ENCODE measurements around the gene OR52M1. TPM values are rescaled to one million over a fixed set of nuclear protein-coding genes. Genes with fewer than 3 reads are reported as not detected.

OR52M1 gene
- total RNA-seq, 3 donors from 2014 or later (not counting 1 experiment from before 2014, with no cell fraction given), result not detected

DNA sequence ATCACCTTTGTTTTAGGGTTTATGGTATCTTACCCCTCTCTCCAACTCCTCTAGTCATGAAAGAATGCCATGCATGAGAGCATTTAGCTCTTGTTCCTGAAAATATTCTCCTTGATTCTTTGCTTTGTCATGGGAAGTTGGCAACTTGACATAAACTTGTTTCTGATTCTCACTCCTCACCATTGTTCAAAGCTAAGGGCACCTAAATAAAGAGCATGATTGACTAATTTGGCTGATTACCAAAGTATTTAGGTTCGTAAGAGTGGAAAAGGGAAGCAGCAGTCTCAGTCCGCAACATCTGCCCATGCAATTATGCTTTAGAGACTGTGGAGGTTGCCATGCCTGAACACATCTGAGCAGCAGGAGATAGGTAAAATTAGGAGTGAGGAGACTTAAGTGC, 36.1 kb upstream of the OR52M1 start:
- no peaks in the 10 kb centered on the region for H3K27me3 ChIP-seq (ENCODE audit: control insufficient read depth, insufficient read depth, low read length)
- TF ChIP-seq, protein P1, sequence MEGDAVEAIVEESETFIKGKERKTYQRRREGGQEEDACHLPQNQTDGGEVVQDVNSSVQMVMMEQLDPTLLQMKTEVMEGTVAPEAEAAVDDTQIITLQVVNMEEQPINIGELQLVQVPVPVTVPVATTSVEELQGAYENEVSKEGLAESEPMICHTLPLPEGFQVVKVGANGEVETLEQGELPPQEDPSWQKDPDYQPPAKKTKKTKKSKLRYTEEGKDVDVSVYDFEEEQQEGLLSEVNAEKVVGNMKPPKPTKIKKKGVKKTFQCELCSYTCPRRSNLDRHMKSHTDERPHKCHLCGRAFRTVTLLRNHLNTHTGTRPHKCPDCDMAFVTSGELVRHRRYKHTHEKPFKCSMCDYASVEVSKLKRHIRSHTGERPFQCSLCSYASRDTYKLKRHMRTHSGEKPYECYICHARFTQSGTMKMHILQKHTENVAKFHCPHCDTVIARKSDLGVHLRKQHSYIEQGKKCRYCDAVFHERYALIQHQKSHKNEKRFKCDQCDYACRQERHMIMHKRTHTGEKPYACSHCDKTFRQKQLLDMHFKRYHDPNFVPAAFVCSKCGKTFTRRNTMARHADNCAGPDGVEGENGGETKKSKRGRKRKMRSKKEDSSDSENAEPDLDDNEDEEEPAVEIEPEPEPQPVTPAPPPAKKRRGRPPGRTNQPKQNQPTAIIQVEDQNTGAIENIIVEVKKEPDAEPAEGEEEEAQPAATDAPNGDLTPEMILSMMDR (IDR thresholded peaks at IDR 0.05), result no peak
- Mint-ChIP-seq H3K27ac (no peak overlapping the region), H3K36me3 (no peaks in the 10 kb centered on the region), H3K4me3 (no peak overlapping the region), H3K9me3 (peaks cover 0 to 2% of the 10 kb centered on the region in 2 donors), H3K27me3 (ENCODE audit: low read depth in 2 of 2) (peaks cover 23 to 34% of the 10 kb centered on the region in 2 donors), H3K4me1 (no peaks in the 10 kb centered on the region)
- H3K9me3 ChIP-seq (ENCODE audit: control insufficient read depth, insufficient read depth, low read length), result no peaks in the 10 kb centered on the region
- H3K4me1 ChIP-seq (ENCODE audit: control insufficient read depth, insufficient read depth, low read length), result no peaks in the 10 kb centered on the region
- DNase-seq, result no peak
- intact Hi-C loops (cut with micrococcal nuclease), result no loop called here
- ATAC-seq, result no peak
- WGBS (ENCODE audit: insufficient coverage), result 34% methylated on average over 2 of the region's 2 CpGs
- no peak overlapping the region for H3K27ac ChIP-seq (ENCODE audit: low read length)
- H3K36me3 ChIP-seq (ENCODE audit: control insufficient read depth, insufficient read depth, low read length), result no peaks in the 10 kb centered on the region
- H3K4me3 ChIP-seq (ENCODE audit: low read length), result no peak overlapping the region

DNA sequence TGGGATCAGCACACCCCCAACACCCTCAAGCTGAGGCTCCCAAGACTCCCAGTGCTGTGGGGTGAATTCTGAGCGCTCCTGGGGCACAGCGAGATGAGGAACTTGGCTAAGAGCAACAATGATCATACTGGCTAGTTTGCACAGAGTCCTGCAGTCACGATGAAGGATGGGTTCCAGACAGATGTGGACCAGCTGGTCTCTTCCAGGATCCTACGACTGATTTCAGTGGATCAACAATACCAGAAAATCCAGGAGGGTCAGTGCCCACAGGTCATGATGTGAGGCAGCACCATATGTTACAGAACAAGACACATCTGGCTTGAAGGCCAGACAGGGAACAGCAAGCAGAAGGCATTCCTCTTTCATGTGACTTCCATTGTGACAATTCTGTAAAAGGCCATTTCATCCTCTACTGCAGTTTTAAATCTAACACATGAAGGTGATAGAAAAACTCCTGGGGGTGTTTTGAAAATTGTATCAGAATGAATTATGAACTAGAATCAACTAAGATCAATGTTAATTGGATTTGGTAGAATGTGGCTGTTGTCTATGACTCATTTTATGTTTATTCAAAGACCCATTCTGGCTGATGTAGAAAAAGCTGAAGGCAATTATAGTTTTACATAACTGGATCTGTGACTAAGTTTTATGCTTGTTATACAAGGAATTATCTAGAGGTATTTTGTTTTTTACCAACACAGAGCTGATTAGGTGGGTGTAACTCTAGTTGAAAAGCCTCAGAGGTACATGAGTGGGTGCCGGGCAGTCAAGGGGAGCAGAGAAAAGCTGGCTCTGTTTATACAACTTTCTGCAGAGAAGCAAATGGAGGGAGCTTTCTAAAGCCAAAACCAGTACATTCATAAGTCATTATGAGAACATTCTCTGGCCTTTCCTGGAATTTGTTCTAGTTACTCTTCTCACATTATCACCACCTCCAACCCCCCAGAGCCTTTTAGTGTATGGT, 33.4 kb upstream of the OR52M1 start:
- intact Hi-C loops (cut with micrococcal nuclease), result no loop called here
- TF ChIP-seq, protein P1 (IDR thresholded peaks at IDR 0.05), result no peak
- Mint-ChIP-seq H3K4me3 (no peak overlapping the region), H3K4me1 (no peaks in the 10 kb centered on the region), H3K27ac (no peak overlapping the region), H3K9me3 (peaks cover 0 to 3% of the 10 kb centered on the region in 2 donors), H3K27me3 (ENCODE audit: low read depth in 2 of 2) (peaks cover 22 to 25% of the 10 kb centered on the region in 2 donors), H3K36me3 (no peaks in the 10 kb centered on the region)
- DNase-seq, result no peak
- no peaks in the 10 kb centered on the region for H3K27me3 ChIP-seq (ENCODE audit: control insufficient read depth, insufficient read depth, low read length)
- no peak overlapping the region for H3K27ac ChIP-seq (ENCODE audit: low read length)
- H3K4me3 ChIP-seq (ENCODE audit: low read length), result no peak overlapping the region
- no peaks in the 10 kb centered on the region for H3K36me3 ChIP-seq (ENCODE audit: control insufficient read depth, insufficient read depth, low read length)
- H3K9me3 ChIP-seq (ENCODE audit: control insufficient read depth, insufficient read depth, low read length), result no peaks in the 10 kb centered on the region
- ATAC-seq, result no peak
- H3K4me1 ChIP-seq (ENCODE audit: control insufficient read depth, insufficient read depth, low read length), result no peaks in the 10 kb centered on the region
- WGBS (ENCODE audit: insufficient coverage), result 72% methylated on average over 5 of the region's 5 CpGs

DNA sequence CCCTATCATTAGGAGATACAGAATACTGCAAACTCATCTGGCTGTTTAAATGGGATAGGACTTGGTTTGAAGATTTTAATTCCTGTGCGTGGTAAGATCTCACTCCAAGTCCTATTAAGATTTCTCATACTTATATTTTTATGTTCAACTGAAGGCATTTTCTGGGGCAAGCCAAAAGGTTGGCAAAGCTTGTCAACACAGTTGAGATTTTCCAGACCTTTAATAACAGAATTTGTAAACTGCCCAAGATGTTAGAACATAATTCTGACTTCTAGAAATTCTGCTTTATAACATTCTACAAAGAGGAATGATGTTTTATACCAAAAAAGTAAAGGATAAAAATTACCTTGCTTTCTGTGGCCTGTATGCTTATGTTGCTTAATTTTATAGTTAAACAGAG, 30.8 kb upstream of the OR52M1 start:
- Mint-ChIP-seq H3K4me3 (no peak overlapping the region), H3K4me1 (no peaks in the 10 kb centered on the region), H3K9me3 (peaks cover 0 to 2% of the 10 kb centered on the region in 2 donors), H3K36me3 (no peaks in the 10 kb centered on the region), H3K27me3 (ENCODE audit: low read depth in 2 of 2) (peaks cover 11 to 22% of the 10 kb centered on the region in 2 donors), H3K27ac (no peak overlapping the region)
- TF ChIP-seq, protein P1 (IDR thresholded peaks at IDR 0.05), result no peak
- H3K4me3 ChIP-seq (ENCODE audit: low read length), result no peak overlapping the region
- H3K4me1 ChIP-seq (ENCODE audit: control insufficient read depth, insufficient read depth, low read length), result no peaks in the 10 kb centered on the region
- ATAC-seq (no peak), DNase-seq (no peak)
- no peaks in the 10 kb centered on the region for H3K9me3 ChIP-seq (ENCODE audit: control insufficient read depth, insufficient read depth, low read length)
- H3K27me3 ChIP-seq (ENCODE audit: control insufficient read depth, insufficient read depth, low read length), result no peaks in the 10 kb centered on the region
- intact Hi-C loops (cut with micrococcal nuclease), result no loop called here
- H3K36me3 ChIP-seq (ENCODE audit: control insufficient read depth, insufficient read depth, low read length), result no peaks in the 10 kb centered on the region
- WGBS (ENCODE audit: insufficient coverage), result 100% methylated on average over 1 of the region's 1 CpG
- H3K27ac ChIP-seq (ENCODE audit: low read length), result no peak overlapping the region

All from natural killer cell (primary cell).